Left kidney (tissue), 2 donors: ENCODE data around the gene BLM. TPM values are rescaled to one million over a fixed set of nuclear protein-coding genes. Genes with fewer than 3 reads are reported as not detected.

Experiments
- DNase-seq: peaks from one replicate; pipeline ENCODE4 v3.0.0-alpha.2; 2013
- polyA plus RNA-seq: library from polyadenylated mRNA; unstranded; fragments of 120-200 nt; gene quantifications from one replicate; pipeline ENCODE4 v1.2.1, GENCODE V29; 2013; ENCODE audit not compliant: insufficient read length

The BLM gene
- polyA plus RNA-seq, 1 donor = 17.7 TPM

DNA sequence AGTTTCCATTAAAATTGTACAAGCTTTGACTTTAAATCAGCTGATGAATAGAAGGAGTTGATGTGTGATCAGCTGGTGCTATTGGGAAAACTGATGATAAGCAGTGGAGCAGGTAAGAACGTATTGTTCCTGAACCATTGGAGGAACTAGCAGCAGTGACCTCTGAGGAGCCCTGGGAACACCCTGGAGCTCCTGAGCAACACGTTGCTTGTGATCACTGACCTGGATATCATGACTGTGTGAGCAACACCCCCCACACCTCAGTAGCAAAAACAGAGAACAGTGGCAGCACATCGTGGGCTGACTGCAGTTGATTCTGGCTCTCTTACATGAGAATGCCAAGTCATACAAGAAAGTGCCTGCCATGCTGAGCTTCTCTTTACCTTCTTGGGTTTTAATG is 72.9 kb downstream of the BLM start:
- DNase-seq = no peak

DNA sequence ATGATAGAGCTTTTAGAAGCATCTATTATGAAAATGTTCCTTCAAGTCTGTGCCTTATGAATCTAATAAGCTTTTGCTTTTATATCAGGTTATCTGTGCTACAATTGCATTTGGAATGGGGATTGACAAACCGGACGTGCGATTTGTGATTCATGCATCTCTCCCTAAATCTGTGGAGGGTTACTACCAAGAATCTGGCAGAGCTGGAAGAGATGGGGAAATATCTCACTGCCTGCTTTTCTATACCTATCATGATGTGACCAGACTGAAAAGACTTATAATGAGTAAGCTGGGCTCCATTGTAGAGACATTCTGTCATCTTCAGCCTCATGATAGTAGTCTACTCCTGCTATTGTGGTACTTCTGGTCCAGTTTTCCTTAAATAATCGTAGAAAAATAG is 73.4 kb downstream of the BLM start:
- DNase-seq = no peak

DNA sequence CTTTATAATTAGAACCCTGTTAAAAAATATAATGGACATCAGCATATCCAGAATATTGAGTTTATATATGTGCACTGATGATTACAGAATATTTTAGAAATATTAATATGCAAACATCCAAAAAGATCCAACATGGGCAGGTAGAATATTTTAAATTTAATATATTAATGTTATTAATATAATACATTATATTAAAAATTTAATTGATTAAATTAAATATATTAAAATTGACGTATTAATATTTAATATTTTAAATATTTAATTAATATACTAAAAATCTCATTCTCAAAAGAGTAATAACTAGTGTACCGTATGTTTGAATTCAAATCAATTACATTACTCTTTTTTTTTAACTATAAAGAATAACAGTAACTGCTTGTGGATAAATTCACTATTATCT is 77.4 kb downstream of the BLM start:
- DNase-seq = no peak

DNA sequence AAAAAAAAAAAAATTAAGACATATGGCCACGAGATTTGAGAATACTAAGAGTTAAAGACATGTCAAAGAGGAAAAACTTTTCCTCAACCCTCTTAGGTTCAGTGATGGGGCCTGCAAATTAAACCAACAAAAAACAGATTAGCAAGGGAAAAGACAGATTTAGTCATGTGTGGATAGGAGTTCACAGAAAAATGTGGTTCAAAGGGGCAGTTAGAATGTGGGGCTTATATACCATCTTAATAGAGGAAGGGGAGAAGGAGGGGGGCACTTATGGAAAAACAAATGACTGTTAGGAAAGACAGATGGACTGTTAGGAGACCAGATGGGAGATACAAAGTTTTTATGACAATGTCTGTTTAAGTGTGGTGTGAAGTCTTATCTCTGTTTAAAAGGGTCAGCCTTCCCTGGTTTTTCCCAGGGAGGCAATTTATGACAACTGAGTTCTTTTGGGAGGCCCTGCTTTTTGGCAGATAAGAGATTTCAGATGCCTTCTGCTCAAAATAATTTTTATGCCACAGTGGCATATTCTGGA is 82.6 kb downstream of the BLM start:
- DNase-seq = no peak

DNA sequence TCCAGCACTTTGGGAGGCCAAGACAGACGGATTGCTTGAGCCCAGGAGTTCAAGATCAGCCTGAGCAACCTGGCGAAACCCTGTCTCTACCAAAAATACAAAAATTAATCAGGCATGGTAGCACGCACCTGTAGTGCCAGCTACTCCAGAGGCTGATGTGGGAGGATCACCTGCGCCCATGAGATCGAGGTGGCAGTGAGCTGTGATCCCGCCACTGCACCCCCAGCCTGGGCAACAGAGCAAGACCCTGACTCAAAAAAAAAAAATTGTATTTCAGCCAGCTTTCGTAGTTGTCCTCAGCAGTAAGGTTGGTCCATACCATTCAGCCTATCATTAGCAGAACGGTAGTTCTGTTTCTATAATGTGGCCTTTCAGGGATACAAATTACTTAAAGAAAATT is 84.7 kb downstream of the BLM start:
- no peak for DNase-seq

DNA sequence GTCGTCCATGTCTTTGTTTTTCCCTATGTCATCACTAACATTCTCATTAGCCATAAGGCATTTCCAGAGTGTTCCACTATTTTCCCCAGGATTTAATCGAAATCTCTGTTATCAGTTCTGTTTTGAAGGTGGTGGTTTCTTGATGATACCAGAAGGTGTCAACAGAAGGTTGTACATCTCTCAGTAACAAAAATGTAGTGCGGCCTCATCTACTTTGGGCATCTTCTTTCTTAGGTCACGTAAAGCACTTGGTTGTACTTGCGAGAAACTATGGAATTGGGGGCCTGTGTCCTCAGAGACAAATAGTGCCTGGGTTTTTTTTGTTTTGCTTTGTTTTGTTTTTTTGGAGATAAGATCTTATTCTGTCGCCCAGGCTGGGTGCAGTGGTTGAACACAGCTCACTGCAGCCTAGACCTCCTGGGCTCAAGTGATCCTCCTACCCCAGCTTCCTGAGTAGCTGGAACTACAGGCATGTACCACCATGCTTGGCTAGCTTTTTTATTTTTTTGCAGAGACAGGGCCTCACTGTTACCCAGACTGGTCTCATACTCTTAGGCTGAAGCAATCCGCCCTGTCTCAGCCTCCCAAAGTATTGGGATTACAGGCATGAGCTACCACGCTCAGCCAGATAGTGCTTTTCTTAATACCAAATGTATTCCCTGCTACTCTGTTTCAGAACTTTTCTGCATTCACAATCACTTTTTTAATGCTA is 90.1 kb downstream of the BLM start:
- no peak for DNase-seq

DNA sequence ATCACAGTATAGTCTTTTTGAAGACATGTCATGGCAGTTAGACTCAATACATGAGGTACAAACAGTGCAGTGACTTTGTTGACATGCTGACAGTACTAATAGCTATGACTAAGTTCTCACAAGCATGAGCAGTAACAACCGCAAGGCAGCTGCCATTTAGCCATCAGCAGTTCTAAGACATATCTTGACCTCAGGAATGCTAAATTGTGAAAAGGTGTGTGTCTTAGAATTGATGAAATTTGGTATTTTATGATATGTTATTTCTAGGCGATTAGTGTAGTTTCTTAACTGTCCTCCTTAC is 90.6 kb downstream of the BLM start:
- no peak for DNase-seq

DNA sequence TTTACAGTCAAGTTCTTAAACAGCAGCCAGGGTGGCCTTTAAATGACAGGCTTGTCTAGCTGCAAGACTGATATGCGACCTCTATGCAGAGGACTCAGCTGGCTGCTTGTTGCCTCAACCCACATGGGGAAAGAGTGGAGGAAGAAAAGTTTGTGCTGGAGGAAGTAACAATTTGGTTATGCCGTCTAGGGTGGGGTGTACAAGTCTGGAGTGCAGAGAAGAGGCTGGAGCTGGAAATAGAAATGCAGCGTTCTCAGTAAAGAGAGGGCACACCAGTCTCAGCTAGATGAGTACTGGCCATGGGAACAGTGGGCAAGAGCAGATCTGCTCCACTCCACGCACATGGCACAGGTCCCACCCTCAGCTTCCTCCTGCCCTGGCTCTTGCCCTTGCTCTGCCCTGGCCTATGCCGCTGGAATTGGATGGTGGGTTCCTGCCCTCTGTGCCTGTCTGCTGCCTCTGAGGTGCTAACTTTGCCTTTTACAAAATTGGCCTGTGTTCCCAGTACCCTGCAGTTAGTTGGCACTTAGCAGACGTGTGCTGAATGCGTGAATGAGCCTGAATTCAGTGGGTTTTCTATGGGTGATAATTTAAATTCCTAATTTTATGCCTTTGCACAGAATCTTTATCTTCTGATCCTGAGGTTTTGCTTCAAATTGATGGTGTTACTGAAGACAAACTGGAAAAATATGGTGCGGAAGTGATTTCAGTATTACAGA is 91.5 kb downstream of the BLM start:
- no peak for DNase-seq

DNA sequence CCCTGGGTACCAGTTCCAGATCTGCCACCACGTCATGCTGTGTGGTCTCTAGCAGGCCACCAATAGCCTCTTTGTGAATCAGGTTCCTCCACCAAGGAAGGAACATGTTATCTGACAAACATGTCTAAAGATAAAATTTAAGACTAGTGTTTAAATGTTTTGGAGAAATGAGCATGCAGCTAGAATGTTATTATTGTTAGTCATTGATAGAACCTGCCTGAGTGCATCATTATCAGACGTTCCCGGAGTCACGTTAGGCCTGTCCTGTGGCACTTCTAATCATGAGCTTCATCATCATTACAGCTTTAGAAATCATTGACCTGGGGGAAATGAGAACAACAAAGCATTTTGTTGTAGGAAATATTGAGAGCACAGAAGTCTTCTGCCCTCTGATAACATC is 92.4 kb downstream of the BLM start:
- no peak for DNase-seq

DNA sequence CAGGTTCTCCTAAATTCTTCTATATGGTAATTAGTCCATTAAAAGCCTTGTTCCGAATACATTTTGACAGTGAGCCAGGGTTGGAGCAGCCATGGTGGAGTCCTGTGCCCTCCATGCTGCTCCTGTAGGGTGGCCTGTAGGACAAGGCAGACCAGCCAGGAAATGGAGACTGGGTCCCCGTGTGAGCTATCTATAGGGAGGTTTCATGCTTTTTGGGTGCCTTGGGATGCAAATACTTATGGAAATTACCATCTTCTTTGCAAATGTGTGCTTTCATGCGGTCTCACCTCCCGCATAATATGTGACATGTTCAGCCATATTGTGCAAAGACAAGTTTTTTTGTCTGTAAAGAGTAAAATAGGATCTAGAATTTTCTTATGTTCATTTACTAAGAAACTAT is 93.2 kb downstream of the BLM start:
- DNase-seq = no peak

DNA sequence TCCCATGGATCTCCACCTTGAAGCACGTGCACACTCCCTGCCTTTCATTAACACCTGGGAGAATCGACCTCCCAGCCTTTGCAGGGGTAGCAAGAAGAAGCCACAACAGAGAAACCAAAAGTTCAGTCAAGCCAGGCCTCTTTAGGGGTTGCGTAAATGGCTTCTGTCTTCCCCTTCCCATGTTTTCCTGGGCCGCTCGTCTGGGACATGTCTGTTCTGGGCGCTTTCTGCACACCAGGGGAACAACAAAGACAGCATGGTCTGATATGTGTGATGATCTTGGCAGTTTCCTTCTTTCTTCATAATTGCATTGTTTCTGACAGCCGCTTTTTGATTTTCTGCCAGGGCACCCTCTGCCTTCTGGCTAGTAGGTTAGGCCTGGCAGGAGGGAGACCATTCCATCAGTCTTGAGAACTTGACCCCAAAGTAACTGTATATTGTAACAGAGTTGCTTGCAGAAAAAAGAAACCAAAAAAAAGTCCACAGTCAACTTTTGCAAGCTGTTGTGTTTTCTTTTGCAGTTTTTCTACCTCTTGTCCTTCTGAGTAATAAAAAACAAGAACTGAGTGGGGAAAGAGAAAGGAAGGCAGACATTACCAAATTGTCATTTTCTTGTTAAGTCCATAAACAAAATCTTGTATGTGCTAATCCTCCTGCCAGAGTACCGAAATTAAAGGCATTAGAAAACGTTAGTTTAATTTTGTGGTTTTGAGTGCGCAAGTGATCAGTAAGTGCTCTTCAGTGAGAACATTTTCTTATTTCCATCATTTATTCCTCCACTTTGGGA is 95.2 kb downstream of the BLM start:
- DNase-seq = no peak

DNA sequence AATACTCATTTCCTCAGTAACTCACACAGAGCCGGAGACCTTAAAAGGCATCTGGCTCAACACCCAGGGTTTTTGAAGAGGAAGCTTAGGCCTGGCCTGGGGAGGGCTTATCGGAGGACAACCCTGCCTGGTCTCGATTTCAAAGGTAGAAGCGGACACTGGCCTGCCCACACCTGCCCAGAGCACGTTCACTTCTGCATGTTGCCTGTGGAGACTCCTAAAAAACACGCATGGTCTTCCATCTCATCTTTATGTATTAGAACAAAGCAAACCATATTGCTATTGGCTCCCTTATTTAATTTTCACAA is 95.8 kb downstream of the BLM start:
- no peak for DNase-seq

DNA sequence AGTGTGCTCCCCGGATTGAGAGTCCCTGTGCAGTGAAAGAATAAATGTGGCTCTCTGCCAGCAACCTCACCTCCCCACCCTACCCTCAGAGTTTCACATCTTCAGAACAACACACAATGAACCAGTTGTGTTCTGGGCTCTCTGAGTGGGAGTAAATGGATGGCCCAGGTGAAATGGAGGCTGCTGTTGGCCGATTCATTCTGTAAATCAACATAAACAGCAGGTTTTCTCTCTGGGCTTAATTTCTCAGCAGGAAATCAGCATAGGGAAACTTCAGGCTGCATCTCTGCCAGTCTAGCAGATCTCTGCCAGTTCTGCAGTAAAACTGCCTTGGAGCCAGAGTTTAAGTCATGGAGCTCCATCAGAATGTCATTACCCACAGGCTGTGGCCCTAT is 96.6 kb downstream of the BLM start:
- no peak for DNase-seq

DNA sequence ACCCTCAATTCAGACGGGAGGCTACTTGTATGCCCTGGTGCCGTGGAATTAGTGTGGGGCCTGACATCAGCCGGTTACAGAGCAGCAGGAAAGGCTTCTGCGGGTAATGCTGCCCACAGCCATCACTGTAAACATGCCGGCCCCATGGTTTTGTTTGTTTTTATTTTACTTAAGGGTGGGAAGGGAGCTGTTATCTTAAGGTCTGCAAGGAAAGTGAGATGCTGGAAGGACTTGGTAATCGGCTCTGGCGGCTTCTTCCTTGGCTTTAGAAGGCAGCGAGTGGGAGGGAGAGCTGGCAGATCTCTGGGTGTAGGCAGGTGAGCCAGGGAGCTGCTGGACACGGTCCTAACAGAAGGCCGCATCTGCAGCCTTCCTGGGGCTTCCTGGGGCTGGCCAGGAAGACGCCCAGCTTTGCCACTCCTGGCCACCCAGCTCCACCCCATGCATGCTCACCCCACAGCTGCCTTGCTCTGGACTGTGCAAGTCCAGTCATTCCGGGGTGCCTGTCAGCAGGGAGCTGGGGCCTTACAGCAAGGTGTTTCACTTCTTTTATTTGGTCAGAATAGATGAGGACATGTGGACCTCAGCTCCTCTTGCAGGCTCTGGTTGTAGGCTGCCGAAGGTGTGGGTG is 97.2 kb downstream of the BLM start:
- DNase-seq = no peak

DNA sequence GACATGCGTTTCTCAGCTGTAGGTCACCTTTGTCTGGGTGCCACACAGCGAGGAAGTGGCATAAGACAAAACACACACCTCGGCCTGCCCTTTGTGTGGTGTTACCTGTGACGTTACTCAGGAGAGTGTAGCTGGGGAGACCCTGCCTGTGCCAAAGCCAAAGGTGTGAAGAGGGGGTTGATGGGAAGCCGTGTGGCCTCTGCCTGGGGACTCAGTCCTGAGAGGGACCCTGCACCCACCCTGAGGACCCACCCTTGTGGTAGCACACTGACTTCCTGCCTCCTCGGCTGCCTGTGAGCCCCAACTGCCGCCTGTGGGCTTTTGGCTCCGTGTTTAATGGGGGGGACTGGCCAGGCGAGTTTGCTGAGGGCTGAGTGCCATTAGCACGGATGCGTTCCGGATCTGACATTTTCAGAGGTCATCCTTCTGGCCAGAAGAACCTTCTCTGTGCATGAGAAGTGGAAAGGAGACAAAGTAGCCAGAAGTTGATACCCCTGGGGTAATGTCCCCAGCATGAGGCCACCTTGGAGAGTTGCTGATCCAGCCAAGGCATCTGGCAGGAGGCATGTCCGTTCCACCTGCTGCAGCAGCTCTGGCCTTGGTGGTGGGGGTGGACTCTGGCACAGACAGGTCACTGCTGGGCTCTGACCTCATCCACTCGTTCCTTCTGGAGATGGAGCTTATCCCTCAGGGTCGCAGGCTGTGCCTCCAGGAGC is 99.4 kb downstream of the BLM start:
- DNase-seq = no peak

DNA sequence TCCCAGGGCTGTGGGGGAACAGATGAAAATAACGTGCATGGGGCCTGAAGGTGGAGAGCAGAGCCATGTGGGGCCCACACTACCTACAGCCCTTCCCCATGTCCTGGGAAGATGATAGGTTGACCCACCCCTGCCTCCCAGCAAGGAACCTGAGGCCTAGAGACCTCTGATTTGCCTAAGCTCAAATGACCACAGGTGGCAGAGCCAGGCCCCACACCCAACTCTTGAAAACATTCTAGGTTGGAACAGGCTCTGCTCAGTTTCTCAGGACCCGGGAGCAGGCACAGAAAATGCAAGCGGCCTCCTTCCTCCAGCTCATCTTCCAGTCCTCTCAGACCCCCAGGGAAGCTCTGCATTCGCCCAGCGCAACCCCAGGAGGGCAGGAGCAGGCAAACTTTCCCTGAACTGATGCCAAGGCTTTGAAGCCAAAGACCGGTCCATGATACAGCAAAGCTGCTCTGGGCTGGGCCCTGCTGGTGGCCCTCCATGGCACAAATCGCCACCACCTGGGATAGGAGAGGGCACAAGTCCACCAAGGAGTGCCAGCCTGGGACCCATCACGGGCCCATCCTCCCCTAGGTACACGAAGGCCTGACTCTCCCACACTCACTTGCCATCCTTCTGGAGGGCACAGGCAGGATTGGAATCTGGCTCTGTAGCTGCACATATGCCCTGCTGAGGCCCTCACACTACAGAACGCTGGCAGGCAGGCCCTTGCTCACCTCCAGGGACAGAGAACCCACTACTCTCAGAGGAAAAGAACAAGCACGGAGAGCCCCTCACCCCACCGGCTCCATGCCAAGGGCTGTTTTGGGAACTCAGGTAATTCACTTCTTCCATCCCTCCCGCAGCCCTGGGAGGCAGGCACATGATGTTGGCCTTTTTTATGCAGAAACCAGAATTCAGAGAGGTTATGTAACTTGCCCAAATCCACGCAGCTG is 100.2 kb downstream of the BLM start:
- no peak for DNase-seq

DNA sequence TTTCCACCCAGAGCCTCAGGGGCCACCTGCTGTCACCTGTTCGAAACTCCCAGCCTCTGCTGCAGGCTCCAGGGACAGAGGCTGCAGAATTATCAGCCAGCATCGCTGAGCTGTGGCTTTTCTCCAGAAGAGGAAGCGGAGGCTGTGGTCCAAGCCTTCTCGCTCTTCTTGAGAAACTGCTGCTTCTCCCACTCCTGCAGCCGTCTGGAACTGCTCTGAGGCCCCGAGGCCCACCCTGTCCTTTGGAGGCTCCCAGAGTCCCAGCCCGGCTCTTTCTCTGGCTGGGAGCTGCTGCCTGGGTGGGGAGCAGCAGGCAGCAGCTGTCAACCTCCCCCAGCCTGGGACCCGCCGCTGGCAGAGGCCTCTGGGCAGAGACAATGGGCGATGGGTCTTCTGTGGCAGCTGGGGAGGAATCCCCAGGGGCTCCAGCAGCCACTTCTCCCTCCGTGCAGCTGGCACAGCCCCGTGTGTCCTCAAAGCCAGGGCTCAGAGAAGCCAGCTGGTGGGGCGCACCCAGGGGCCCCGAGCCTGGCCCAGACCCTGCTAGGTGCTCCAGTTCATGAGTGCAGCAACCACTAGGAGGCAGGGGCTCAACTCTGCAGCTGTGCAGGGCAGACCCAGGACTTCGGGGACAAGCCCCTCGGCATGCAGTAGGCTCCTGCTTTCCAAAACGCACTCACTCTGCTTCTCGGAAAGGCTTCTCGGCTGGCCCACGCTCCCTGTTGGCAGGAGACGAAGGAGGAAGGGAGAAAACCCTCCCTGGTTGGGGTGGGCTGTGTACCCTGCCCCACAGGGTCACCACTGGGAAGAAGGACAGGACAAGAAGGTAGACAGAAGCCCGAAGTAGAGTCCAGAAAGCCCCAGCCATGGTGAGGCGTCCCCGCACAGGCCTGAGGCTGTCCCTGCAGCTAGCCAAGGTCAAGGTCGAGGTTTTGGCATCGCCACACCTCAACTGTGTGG is 101.4 kb downstream of the BLM start:
- no peak for DNase-seq

DNA sequence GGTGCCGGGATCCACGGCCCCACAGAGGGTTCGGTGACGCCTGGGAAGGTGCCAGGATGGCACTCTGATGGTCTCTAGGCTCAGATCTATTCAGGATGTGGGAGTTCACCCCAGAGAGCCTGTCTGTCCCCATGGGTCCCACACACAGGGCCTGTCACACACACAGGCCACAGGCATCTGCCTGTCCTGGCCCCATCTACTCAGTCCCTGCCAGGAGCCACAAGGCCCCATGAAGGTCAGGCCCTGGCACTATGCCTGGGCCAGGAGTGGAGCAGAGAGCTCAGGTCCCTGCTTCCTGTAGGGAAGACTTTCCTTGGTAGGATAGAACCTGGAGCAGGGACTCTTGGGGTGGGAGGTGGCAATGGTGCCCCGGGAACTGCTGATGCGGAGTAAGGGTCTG is 102.2 kb downstream of the BLM start:
- no peak for DNase-seq

DNA sequence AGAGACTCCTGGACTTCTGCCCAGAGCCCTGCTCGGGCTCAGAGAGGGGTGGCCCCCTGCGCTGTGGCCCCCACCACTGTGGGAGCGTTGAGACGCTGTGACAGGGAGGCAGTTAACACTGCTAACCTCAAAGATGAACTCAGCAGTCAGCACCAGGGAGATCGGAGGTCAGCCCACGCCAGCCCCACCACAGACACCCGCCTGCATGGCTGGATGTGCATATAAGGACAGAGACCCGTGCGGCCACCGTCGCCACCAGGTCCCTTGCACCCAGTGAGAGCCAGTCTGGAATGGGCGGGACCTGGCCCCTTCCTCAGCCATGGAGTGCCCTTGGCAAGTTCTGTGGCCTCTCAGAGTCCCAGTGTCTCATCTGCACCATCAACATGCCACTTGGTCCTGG is 102.7 kb downstream of the BLM start:
- DNase-seq = no peak

DNA sequence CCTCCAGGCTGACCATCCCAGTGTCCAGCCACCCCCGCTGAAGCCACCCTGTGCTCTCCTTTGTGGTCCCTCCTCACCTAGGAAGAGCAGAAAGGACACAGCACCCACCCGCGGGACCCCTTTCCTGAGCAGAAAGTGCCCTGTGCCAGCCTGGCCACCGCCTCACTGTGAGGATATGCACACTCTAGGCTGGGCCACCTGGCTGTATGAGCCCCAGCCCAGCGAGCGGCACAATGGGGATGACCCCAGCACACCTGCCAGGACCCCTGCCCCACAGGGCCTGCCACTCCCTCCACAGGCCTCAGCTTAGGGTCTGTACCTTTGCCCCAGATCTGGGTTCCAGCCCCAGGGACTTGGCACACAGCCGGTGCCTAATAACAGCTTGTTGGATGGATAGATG is 103.3 kb downstream of the BLM start:
- DNase-seq = no peak
